ENCODE results near the gene MIEN1.
"Not testable (repeated sequence)": the region's sequence is repeated elsewhere in the genome, so short reads cannot be mapped to it uniquely, and the experiment has no call there.

MIEN1 gene

DNA sequence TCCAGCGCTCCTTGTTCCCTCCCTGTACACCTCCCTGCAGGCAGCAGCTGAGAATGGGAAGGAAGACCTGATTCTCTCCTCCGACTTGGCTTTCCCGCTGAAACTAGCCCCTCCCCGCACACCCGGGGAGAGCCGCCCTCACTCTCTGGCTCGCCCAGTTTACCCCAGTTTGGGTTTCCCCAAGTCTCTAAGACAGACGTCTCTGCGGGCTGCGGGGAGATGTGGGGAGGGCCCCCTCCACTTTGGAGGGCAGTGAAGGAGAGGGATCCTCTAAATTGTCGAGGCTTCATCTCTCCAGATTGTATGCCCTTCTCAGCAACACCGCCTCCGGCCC is 8.2 kb upstream of the MIEN1 start:
- Mint-ChIP-seq H3K9me3 (no peaks in the 10 kb centered on the region), H3K36me3 (ENCODE audit: low read depth) (no peaks in the 10 kb centered on the region), H3K4me1 (ENCODE audit: low read depth) (peaks cover 28% of the 10 kb centered on the region), H3K27me3 (no peaks in the 10 kb centered on the region), H3K4me3 (peak overlapping the region; percentile 68), H3K27ac (peak overlapping the region; percentile 45)

DNA sequence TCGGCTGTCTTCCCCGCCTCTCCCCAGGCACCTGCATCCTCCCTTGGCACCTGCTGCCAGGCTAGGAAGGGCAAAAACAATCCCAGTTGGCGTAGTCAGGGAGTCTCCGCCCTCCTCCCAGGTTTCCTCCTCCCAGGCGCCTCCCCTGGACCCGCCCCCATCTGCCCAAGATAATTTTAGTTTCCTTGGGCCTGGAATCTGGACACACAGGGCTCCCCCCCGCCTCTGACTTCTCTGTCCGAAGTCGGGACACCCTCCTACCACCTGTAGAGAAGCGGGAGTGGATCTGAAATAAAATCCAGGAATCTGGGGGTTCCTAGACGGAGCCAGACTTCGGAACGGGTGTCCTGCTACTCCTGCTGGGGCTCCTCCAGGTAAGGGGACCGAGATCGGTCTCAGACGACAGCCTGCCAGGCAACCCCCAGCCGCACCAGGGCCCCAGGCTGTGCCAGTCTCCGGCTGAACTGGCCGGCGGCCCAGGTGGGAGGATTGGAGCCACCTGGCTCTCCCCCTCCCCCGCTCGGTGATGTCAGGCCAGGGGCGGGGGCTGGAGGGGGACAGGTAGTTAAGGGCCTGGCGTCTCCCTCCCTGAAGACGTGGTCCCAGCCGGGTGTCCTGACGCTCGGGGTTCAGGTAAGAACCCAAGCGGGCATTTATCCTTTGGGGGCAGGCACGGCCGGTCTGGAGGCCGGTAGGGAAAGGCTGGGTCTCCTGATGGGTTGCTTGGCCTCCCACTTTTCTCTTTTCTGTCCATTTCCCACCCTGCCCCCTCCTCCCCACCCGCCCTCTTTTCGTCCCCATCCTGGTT is 7.6 kb upstream of the MIEN1 start, which contains the start of gene GRB7:
GRB7 (plus strand) TSS at position 179 of the 808 bp plus-strand sequence. CDS start 4,364 bp downstream, outside the sequence.
- Mint-ChIP-seq H3K27ac (peak within 1 kb of the TSS; percentile 45), H3K36me3 (ENCODE audit: low read depth) (no peaks in the 10 kb centered on the region), H3K4me3 (peak within 1 kb of the TSS; percentile 68)

DNA sequence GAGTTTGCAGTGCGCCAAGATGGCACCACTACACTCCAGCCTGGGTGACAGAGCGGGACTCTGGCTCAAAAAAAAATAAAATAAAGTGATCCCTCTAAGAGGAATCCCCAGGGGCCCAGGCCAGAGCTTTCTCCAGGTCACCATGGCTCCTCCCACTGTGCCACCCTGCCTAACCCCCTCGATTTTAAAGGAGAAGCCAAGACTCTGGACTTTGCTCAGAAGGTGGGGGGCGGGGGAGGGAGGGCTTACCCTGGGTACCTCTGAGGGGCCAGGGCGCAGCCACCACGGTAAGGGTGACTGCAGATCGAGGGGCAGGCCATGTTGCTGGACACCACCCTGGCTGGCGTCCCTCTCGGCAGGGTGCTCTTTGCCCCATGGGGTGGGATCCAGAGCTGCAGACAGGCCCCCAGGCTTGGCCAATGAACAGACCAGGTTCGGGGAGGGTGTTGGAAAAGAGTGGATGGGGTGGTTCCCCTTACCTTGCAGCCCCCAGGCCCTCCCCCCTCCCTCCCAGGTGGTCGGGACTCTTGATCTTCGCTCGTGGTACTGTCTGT is 7.0 kb upstream of the MIEN1 start:
- Mint-ChIP-seq H3K4me3 (no peak overlapping the region), H3K9me3 (no peaks in the 10 kb centered on the region), H3K4me1 (ENCODE audit: low read depth) (peaks cover 28% of the 10 kb centered on the region)

More for the DNA sequence above, 7.6 kb upstream of the MIEN1 start, which contains the start of gene GRB7:
- H3K9me3 Mint-ChIP-seq, result no peaks in the 10 kb centered on the region
- H3K4me1 Mint-ChIP-seq (ENCODE audit: low read depth), result peaks cover 28% of the 10 kb centered on the region
- no peaks in the 10 kb centered on the region for H3K27me3 Mint-ChIP-seq

DNA sequence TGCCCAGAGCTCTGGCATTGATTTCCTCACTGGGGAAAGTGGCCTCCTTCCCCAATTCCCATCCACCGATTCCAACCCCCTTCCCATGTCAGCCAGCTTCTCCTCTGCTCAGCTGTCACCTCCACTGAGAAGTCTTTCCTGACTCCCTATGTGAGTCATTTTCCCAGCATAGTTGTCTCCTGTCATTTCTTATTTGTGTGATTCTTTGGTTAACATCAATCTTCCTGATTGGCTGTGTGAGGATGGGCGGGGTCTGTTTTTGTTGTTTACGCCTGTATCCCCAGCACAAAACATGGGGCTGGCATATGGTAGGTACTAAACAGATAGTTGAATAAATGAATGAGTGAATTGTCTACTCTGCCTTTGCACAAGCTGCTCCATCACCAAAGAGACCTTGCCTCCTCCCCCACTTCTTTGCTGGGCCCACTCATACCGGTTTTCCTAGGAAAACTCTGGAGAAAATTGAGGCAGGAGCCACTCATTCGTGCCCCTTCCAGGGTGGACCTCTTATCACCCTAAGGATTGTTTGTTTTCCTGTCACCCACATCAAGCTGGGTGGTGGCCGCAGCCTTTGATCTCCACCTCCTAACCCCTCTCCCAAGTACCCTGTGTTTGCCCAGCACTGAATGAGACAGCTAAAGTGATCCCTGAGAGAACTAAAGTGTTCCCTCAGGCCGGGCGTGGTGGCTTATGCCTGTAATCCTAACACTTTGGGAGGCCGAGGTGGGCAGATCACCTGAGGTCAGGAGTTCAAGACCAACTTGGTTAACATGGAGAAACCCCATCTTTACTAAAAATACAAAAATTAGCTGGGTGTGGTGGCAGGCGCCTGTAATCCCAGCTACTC is 6.2 kb upstream of the MIEN1 start:
- H3K4me3 Mint-ChIP-seq, result no peak overlapping the region
- no peaks in the 10 kb centered on the region for H3K27me3 Mint-ChIP-seq
- H3K9me3 Mint-ChIP-seq, result no peaks in the 10 kb centered on the region
- H3K36me3 Mint-ChIP-seq (ENCODE audit: low read depth), result no peaks in the 10 kb centered on the region
- no peak overlapping the region for H3K27ac Mint-ChIP-seq
- peaks cover 28% of the 10 kb centered on the region for H3K4me1 Mint-ChIP-seq (ENCODE audit: low read depth)

More for the DNA sequence above, 7.0 kb upstream of the MIEN1 start:
- no peaks in the 10 kb centered on the region for H3K36me3 Mint-ChIP-seq (ENCODE audit: low read depth)
- no peaks in the 10 kb centered on the region for H3K27me3 Mint-ChIP-seq
- no peak overlapping the region for H3K27ac Mint-ChIP-seq

- Mint-ChIP-seq H3K4me1 (ENCODE audit: low read depth) (peaks cover 29% of the 10 kb centered on the region), H3K27ac (no peak overlapping the region), H3K4me3 (no peak overlapping the region), H3K27me3 (no peaks in the 10 kb centered on the region), H3K36me3 (ENCODE audit: low read depth) (no peaks in the 10 kb centered on the region), H3K9me3 (no peaks in the 10 kb centered on the region)
These were observed 5.5 kb upstream of the MIEN1 start for GRCh38 chr17:39735882-39736281.

GRCh38 chr17:39732586-39732985 is 2.3 kb upstream of the MIEN1 start:
- Mint-ChIP-seq H3K4me3 (no peak overlapping the region), H3K27ac (no peak overlapping the region), H3K27me3 (no peaks in the 10 kb centered on the region), H3K4me1 (ENCODE audit: low read depth) (peaks cover 19% of the 10 kb centered on the region), H3K36me3 (ENCODE audit: low read depth) (peaks cover 6% of the 10 kb centered on the region), H3K9me3 (no peaks in the 10 kb centered on the region)

- Mint-ChIP-seq H3K27ac (peak overlapping the region; percentile 89), H3K4me3 (peak overlapping the region; percentile 93), H3K27me3 (no peaks in the 10 kb centered on the region), H3K9me3 (no peaks in the 10 kb centered on the region), H3K36me3 (ENCODE audit: low read depth) (peaks cover 10% of the 10 kb centered on the region), H3K4me1 (ENCODE audit: low read depth) (peaks cover 19% of the 10 kb centered on the region)
These were observed 966 bp downstream of the MIEN1 start for GRCh38 chr17:39729280-39729851.

- no peak overlapping the region for H3K27ac Mint-ChIP-seq
- peaks cover 10% of the 10 kb centered on the region for H3K36me3 Mint-ChIP-seq (ENCODE audit: low read depth)
These were observed 2.8 kb downstream of the MIEN1 start for GRCh38 chr17:39727556-39727955.

GRCh38 chr17:39726617-39727016 is 3.7 kb downstream of the MIEN1 start:
- peaks cover 10% of the 10 kb centered on the region for H3K36me3 Mint-ChIP-seq (ENCODE audit: low read depth)
- H3K27ac Mint-ChIP-seq, result no peak overlapping the region
- no peaks in the 10 kb centered on the region for H3K27me3 Mint-ChIP-seq
- H3K9me3 Mint-ChIP-seq, result no peaks in the 10 kb centered on the region
- H3K4me3 Mint-ChIP-seq, result no peak overlapping the region
- peaks cover 19% of the 10 kb centered on the region for H3K4me1 Mint-ChIP-seq (ENCODE audit: low read depth)

More at GRCh38 chr17:39727556-39727955, 2.8 kb downstream of the MIEN1 start:
- H3K4me3 Mint-ChIP-seq, result no peak overlapping the region
- H3K27me3 Mint-ChIP-seq, result no peaks in the 10 kb centered on the region
- H3K9me3 Mint-ChIP-seq, result no peaks in the 10 kb centered on the region
- H3K4me1 Mint-ChIP-seq (ENCODE audit: low read depth), result peaks cover 19% of the 10 kb centered on the region

DNA sequence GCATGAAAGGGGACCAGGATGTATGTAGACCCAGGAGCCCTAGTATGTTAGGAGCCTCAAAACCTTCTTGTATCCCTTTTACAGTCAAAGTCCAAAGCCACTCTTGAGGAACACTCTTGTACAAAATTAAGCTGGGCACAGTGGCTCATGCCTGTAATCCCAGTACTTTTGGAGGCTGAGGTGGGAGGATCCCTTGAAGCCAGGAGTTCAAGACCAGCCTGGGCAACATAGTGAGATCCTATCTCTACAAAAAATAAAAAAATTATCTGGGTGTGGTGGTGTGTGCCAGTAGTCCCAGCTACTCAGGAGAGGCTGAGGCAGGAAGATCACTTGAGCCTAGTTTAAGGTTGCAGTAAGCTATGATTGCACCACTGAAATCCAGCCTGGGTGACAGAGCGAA is 4.4 kb downstream of the MIEN1 start:
- Mint-ChIP-seq H3K36me3 (ENCODE audit: low read depth) (peaks cover 10% of the 10 kb centered on the region), H3K4me1 (ENCODE audit: low read depth) (peaks cover 16% of the 10 kb centered on the region)
- not testable (repeated sequence) for H3K9me3 Mint-ChIP-seq, H3K27me3 Mint-ChIP-seq, H3K27ac Mint-ChIP-seq, H3K4me3 Mint-ChIP-seq

- H3K4me3 Mint-ChIP-seq, result no peak overlapping the region
- H3K27me3 Mint-ChIP-seq, result no peaks in the 10 kb centered on the region
- no peak overlapping the region for H3K27ac Mint-ChIP-seq
- no peaks in the 10 kb centered on the region for H3K9me3 Mint-ChIP-seq
- H3K4me1 Mint-ChIP-seq (ENCODE audit: low read depth), result peaks cover 13% of the 10 kb centered on the region
- H3K36me3 Mint-ChIP-seq (ENCODE audit: low read depth), result peaks cover 10% of the 10 kb centered on the region
These were observed 5.6 kb downstream of the MIEN1 start for GRCh38 chr17:39724731-39725130.

DNA sequence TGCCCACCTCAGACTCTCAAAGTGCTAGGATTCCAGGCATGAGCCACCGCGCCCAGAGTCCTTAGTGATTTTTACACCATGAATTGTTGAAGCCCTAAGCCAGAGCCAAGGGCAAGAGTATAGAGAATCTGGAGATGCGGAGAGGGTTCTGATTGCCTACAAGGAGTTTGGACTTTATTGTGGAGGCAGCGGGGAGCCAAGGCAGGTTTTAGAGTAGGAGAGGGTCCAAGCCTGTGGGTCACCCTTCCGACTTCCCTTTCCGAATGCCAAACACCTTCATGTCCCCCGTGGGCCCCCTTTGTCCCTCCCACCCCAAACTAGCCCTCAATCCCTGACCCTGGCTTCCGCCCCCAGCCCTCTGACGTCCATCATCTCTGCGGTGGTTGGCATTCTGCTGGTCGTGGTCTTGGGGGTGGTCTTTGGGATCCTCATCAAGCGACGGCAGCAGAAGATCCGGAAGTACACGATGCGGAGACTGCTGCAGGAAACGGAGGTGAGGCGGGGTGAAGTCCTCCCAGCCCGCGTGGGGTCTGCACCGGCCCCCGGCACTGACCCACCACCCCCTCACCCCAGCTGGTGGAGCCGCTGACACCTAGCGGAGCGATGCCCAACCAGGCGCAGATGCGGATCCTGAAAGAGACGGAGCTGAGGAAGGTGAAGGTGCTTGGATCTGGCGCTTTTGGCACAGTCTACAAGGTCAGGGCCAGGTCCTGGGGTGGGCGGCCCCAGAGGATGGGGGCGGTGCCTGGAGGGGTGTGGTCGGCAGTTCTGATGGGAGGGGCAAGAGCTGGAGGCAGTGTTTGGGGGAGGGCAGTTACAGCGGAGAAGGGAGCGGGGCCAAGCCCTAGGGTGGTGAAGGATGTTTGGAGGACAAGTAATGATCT is 7.1 kb downstream of the MIEN1 start:
- no peaks in the 10 kb centered on the region for H3K27me3 Mint-ChIP-seq
- no peaks in the 10 kb centered on the region for H3K9me3 Mint-ChIP-seq
- H3K4me1 Mint-ChIP-seq (ENCODE audit: low read depth), result no peaks in the 10 kb centered on the region
- H3K27ac Mint-ChIP-seq, result no peak overlapping the region
- H3K36me3 Mint-ChIP-seq (ENCODE audit: low read depth), result peaks cover 5% of the 10 kb centered on the region
- H3K4me3 Mint-ChIP-seq, result no peak overlapping the region

GRCh38 chr17:39722104-39722503 is 8.2 kb downstream of the MIEN1 start:
- no peaks in the 10 kb centered on the region for H3K4me1 Mint-ChIP-seq (ENCODE audit: low read depth)
- peaks cover 4% of the 10 kb centered on the region for H3K36me3 Mint-ChIP-seq (ENCODE audit: low read depth)
- no peaks in the 10 kb centered on the region for H3K27me3 Mint-ChIP-seq
- no peak overlapping the region for H3K4me3 Mint-ChIP-seq
- H3K9me3 Mint-ChIP-seq, result no peaks in the 10 kb centered on the region
- no peak overlapping the region for H3K27ac Mint-ChIP-seq
